Endothelial cell of umbilical vein (primary cell): ENCODE measurements around the gene AKAP6. TPM values are rescaled to one million over a fixed set of nuclear protein-coding genes. Genes with fewer than 3 reads are reported as not detected.
A peak's percentile ranks its signal among the peaks of the same experiment; 100 is the strongest.

Experiments
- Bru-seq: library from RNA; stranded (reverse); fragments of 400-500 nt; gene quantifications from one replicate; lab custom pipeline; 2021; lab: Mats Ljungman, UMichigan
- BruChase-seq, 2 experiments: library from RNA; stranded (reverse); fragments of 400-500 nt; gene quantifications; one replicate each; lab custom pipeline; 2021; lab: Mats Ljungman, UMichigan
- BruUV-seq: library from RNA; stranded (reverse); fragments of 400-500 nt; replicated peaks from 2 replicates; lab custom pipeline; 2021; lab: Mats Ljungman, UMichigan
- CTCF ChIA-PET: fragments of 300-600, 350-600 bp; sonication (Branson Sonifier 250); formaldehyde crosslinking; loops from one replicate; lab custom pipeline; 2021; ENCODE audit warnings: antibody characterized with exemption, inconsistent platforms; lab: Charles Lee
- POLR2A ChIA-PET: fragments of 300-600, 350-600 bp; sonication (Branson Sonifier 250); formaldehyde crosslinking; loops from one replicate; lab custom pipeline; 2021; ENCODE audit warnings: antibody characterized with exemption, inconsistent platforms; lab: Charles Lee
- DNase-seq: peaks from one replicate; pipeline ENCODE4 v3.0.0-alpha.2; 2011; ENCODE audit warnings: low read depth, low spot score
- FAIRE-seq: peaks from 2 replicates; lab custom pipeline; 2011; peaks lifted over from hg19 to GRCh38; lab: Jason Lieb, UNC
- H2AFZ ChIP-seq: 2 replicates; pipeline ENCODE4 v1.6.0; 2012; ENCODE audit warnings: low read depth, low read length, control low read depth, inconsistent platforms
- H3K27ac ChIP-seq: 2 replicates; pipeline ENCODE4 v1.5.1; 2011; ENCODE audit warnings: low read depth, mild to moderate bottlenecking, control low read depth, low read length, moderate library complexity; ENCODE audit not compliant: insufficient read depth
- H3K27me3 ChIP-seq, 2 experiments: 2 replicates each; pipeline versions ENCODE4 v1.6.0 to v1.6.1; 2011; ENCODE audit warnings: low read length in 2 of 2, mixed read lengths in 1 of 2; ENCODE audit not compliant: control insufficient read depth in 2 of 2, insufficient read depth in 2 of 2
- H3K36me3 ChIP-seq, 2 experiments: 2 replicates in 1 of 2; 3 replicates in 1 of 2; pipeline ENCODE4 v1.5.1; 2011; ENCODE audit warnings: low read length in 2 of 2, mild to moderate bottlenecking in 1 of 2, moderate library complexity in 1 of 2; ENCODE audit not compliant: control insufficient read depth in 2 of 2, insufficient read depth in 2 of 2; ENCODE audit errors: extremely low read depth in 1 of 2
- H3K4me1 ChIP-seq: 3 replicates; pipeline ENCODE4 v1.5.1; 2011; ENCODE audit warnings: mild to moderate bottlenecking, low read length; ENCODE audit not compliant: control insufficient read depth, insufficient read depth; ENCODE audit errors: extremely low read depth
- H3K4me2 ChIP-seq: 2 replicates; pipeline ENCODE4 v1.6.1; 2011; ENCODE audit warnings: low read length, control low read depth, mixed read lengths; ENCODE audit not compliant: insufficient read depth
- H3K4me3 ChIP-seq, 3 experiments: fragments of 200-600 bp in 1 of 3; sonication (generic), shearing (Covaris generic) in 1 of 3; replicated peaks in 1 of 3; 2 replicates each; pipeline ENCODE4 v1.5.1; 2011 to 2016; ENCODE audit warnings: control low read depth in 3 of 3, low read length in 3 of 3, mild to moderate bottlenecking in 2 of 3, inconsistent platforms in 1 of 3, low read depth in 1 of 3, moderate library complexity in 1 of 3; ENCODE audit not compliant: insufficient read depth in 1 of 3
- H3K79me2 ChIP-seq: 2 replicates; pipeline ENCODE4 v1.6.0; 2012; ENCODE audit warnings: low read length, inconsistent platforms; ENCODE audit not compliant: control insufficient read depth, insufficient read depth
- H3K9ac ChIP-seq: replicated peaks from 2 replicates; pipeline ENCODE3; 2011; ENCODE audit warnings: low read length, control low read depth; ENCODE audit not compliant: insufficient read depth; ENCODE audit errors: extremely low read depth
- H3K9me1 ChIP-seq: replicated peaks from 3 replicates; pipeline ENCODE4 v1.6.0; 2011; ENCODE audit warnings: mild to moderate bottlenecking, low read length; ENCODE audit not compliant: control insufficient read depth, insufficient read depth; ENCODE audit errors: extremely low read depth
- H3K9me3 ChIP-seq: replicated peaks from 2 replicates; pipeline ENCODE4 v1.5.1; 2012; ENCODE audit warnings: low read length, inconsistent platforms; ENCODE audit not compliant: control insufficient read depth, insufficient read depth
- H4K20me1 ChIP-seq: replicated peaks from 2 replicates; pipeline ENCODE3; 2011; ENCODE audit warnings: mild to moderate bottlenecking, low read length; ENCODE audit not compliant: control insufficient read depth, insufficient read depth; ENCODE audit errors: extremely low read depth
- EZH2 ChIP-seq: IDR thresholded peaks from 2 replicates; pipeline ENCODE4 v1.6.1; 2012; ENCODE audit warnings: borderline replicate concordance, low read depth, mild to moderate bottlenecking, moderate library complexity, low read length, inconsistent platforms; ENCODE audit not compliant: severe bottlenecking
- FOS ChIP-seq: IDR thresholded peaks from 2 replicates; pipeline ENCODE4 v1.6.1; 2011; ENCODE audit warnings: mild to moderate bottlenecking, low read length, moderate library complexity, borderline replicate concordance; ENCODE audit not compliant: insufficient read depth
- GATA2 ChIP-seq: IDR thresholded peaks from 2 replicates; pipeline ENCODE4 v1.7.0; 2011; ENCODE audit warnings: low read depth, mild to moderate bottlenecking, moderate library complexity, mixed read lengths, low read length; ENCODE audit not compliant: insufficient read length, insufficient read depth
- JUN ChIP-seq: IDR thresholded peaks from 2 replicates; pipeline ENCODE4 v1.6.1; 2011; ENCODE audit warnings: borderline replicate concordance, low read depth; ENCODE audit not compliant: insufficient read length, insufficient read depth
- MYC ChIP-seq: IDR thresholded peaks from one replicate; pipeline ENCODE4 v1.6.1; 2011; ENCODE audit warnings: mild to moderate bottlenecking, low read depth, low read length
- POLR2A ChIP-seq: IDR thresholded peaks from 2 replicates; pipeline ENCODE4 v1.6.1; 2012; ENCODE audit warnings: low read depth, mild to moderate bottlenecking, control low read depth, low read length
- POLR2AphosphoS5 ChIP-seq: IDR thresholded peaks from 2 replicates; pipeline ENCODE4 v1.6.1; 2012; ENCODE audit warnings: low read depth, mild to moderate bottlenecking, control low read depth, low read length, moderate library complexity; ENCODE audit not compliant: insufficient read depth
- dilution Hi-C: fragments of 300-500 bp; cut with MboI; formaldehyde crosslinking; loops from one replicate; pipeline ENCODE4 v1.15.0; 2019; ENCODE audit warnings: low sequenced_read_pairs; ENCODE audit not compliant: extremely low pct_ligation_motif_present
- intact Hi-C: fragments of 100-400 bp; cut with micrococcal nuclease; formaldehyde crosslinking; loops from one replicate; pipeline ENCODE4 v1.10.0; 2022
- long read RNA-seq: library from polyadenylated mRNA; stranded (forward); transcript quantifications from one replicate; pipeline ENCODE4 v2.0.0, GENCODE V29; 2021
- polyA minus RNA-seq, 3 experiments: library from RNA; depleted of rRNA, polyadenylated mRNA; stranded (reverse); fragments of >200 nt; gene quantifications; 1 replicate in 1 of 3; 2 replicates in 2 of 3; pipeline ENCODE4 v1.2.3, GENCODE V29; 2011
- polyA plus RNA-seq, 4 experiments: library from polyadenylated mRNA; depleted of rRNA in 3 of 4; stranded (reverse) in 3 of 4; unstranded in 1 of 4; fragments of >200 nt; gene quantifications; 2 replicates each; pipeline versions ENCODE4 v1.2.1 to v1.2.3, GENCODE V29; 2011 to 2012; ENCODE audit warnings: missing spikeins in 1 of 4
- total RNA-seq: library from RNA; stranded (reverse); gene quantifications from 2 replicates; pipeline ENCODE4 v1.2.3, GENCODE V29; 2021
- TF ChIP-seq, protein P1 (sequence below): IDR thresholded peaks from 2 replicates; pipeline ENCODE4 v1.6.1; 2011; ENCODE audit not compliant: insufficient read depth, insufficient read length
- TF ChIP-seq, protein P2 (sequence below), 2 donors: IDR thresholded peaks; 1 replicate in 1 of 2; 2 replicates in 1 of 2; pipeline ENCODE4 v1.5.1; 2011; ENCODE audit warnings: low read length in 2 of 2, mild to moderate bottlenecking in 2 of 2, moderate library complexity in 2 of 2, control low read depth in 1 of 2, inconsistent platforms in 1 of 2, low read depth in 1 of 2; ENCODE audit not compliant: insufficient read depth in 1 of 2; ENCODE audit errors: extremely low read depth in 1 of 2

Gene AKAP6
- total RNA-seq (0.49 and 0.88 TPM in 2 replicates), polyA plus RNA-seq (0.03 and 0.06 TPM in 2 replicates), polyA minus RNA-seq (0.29 and 1.3 TPM in 2 replicates), Bru-seq, nascent RNA (percentile 17 among the genes with signal in this experiment), BruChase-seq, experiment 1, labeled RNA remaining after a 6-hour chase (percentile 13 among the genes with signal in this experiment), BruChase-seq, experiment 2, labeled RNA remaining after a 2-hour chase (percentile 16 among the genes with signal in this experiment)
- 0.07 and 0.08 TPM in 2 replicates for polyA plus RNA-seq (2011; cell fraction: cytosol; rRNA removed)
- 0.50 and 0.52 TPM in 2 replicates for polyA plus RNA-seq (2011; cell fraction: nucleus; rRNA removed)
- 0.11 and 0.12 TPM in 2 replicates for polyA plus RNA-seq (2012)
- polyA minus RNA-seq (2011; cell fraction: cytosol; rRNA and poly(A)+ RNA removed) = 0.82 TPM
- polyA minus RNA-seq (2011; cell fraction: nucleus; rRNA and poly(A)+ RNA removed) = 0.53 and 1.3 TPM in 2 replicates
- long read RNA-seq, partial matches to known transcripts = 1 of 1 reads
- long read RNA-seq, other reads (novel, unspliced or antisense) = 0 of 1 reads

- POLR2A ChIA-PET = no interaction called here
- Histone ChIP-seq H3K9me1 (no peaks in the 10 kb centered on the region), H3K79me2 (no peaks in the 10 kb centered on the region), H3K4me1 (no peaks in the 10 kb centered on the region), H3K4me2 (no peak within 1 kb of the TSS), H4K20me1 (no peaks in the 10 kb centered on the region), H3K27ac (no peak within 1 kb of the TSS), H2AFZ (no peak within 1 kb of the TSS), H3K27me3 (no peaks in the 10 kb centered on the region), H3K9ac (no peak within 1 kb of the TSS), H3K9me3 (no peaks in the 10 kb centered on the region), H3K36me3 (no peaks in the 10 kb centered on the region), H3K4me3 (no peak within 1 kb of the TSS)
- BruUV-seq = no TSS peak
- CTCF ChIA-PET = interaction anchor here (0.9 to 1.0 kb wide), 2 partner anchors 13 kb away, joined by 3 read pairs; no protein-coding TSS in a partner anchor
- no peak for FAIRE-seq
- dilution Hi-C loops = no loop called here
- TF ChIP-seq MYC (no peak), POLR2AphosphoS5 (no peak), GATA2 (no peak), FOS (no peak), JUN (no peak), EZH2 (no peak), POLR2A (no peak)
- TF ChIP-seq, protein P1, sequence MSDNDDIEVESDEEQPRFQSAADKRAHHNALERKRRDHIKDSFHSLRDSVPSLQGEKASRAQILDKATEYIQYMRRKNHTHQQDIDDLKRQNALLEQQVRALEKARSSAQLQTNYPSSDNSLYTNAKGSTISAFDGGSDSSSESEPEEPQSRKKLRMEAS = no peak
- TF ChIP-seq, protein P2, sequence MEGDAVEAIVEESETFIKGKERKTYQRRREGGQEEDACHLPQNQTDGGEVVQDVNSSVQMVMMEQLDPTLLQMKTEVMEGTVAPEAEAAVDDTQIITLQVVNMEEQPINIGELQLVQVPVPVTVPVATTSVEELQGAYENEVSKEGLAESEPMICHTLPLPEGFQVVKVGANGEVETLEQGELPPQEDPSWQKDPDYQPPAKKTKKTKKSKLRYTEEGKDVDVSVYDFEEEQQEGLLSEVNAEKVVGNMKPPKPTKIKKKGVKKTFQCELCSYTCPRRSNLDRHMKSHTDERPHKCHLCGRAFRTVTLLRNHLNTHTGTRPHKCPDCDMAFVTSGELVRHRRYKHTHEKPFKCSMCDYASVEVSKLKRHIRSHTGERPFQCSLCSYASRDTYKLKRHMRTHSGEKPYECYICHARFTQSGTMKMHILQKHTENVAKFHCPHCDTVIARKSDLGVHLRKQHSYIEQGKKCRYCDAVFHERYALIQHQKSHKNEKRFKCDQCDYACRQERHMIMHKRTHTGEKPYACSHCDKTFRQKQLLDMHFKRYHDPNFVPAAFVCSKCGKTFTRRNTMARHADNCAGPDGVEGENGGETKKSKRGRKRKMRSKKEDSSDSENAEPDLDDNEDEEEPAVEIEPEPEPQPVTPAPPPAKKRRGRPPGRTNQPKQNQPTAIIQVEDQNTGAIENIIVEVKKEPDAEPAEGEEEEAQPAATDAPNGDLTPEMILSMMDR (IDR thresholded peaks at IDR 0.05; ENCODE audit: extremely low read depth in 1 of 2, insufficient read depth in 1 of 2, low read depth in 1 of 2, low read length in 2 of 2) = no peak
- no peak for DNase-seq
- intact Hi-C loops = no loop called here
These were observed at the start of gene AKAP6 for GRCh38 chr14:32329146-32329545. Gene AKAP6 (plus strand): TSS chr14:32329298. CDS start chr14:32433494, 104,196 bp downstream.
